NCI-H748 treated with DMSO at 0.1 percent for 48 hours (cell line): Measurements from ENCODE around the gene SYNE3.

Experiments
- DNase-seq: peaks from one replicate; lab custom pipeline; 2025; lab: John Stamatoyannopoulos, UW

SYNE3 gene

DNA sequence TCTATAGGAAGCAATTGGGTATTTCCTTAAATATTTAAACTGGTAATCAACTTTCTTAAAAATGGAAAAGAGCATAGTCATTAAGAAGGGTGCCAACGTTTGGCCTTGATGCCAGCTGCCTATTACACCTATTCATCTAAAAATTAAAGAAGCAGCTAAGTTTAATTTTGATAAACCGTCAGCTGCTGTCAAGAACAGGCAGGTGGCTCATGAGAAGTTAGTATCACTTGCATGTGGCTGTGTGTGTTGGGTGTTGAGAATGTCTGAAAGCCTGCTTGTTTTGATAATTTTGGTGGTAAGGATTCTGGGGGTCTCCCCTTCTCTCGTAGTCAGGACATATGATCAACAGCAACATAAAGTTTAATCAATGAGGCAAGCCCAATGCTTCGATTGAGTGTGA is 24.9 kb upstream of the SYNE3 start:
- DNase-seq, result no peak

GRCh38 chr14:95540236-95540855 is 23.9 kb upstream of the SYNE3 start:
- DNase-seq, result no peak

GRCh38 chr14:95538801-95539509 is 22.5 kb upstream of the SYNE3 start:
- no peak for DNase-seq

DNA sequence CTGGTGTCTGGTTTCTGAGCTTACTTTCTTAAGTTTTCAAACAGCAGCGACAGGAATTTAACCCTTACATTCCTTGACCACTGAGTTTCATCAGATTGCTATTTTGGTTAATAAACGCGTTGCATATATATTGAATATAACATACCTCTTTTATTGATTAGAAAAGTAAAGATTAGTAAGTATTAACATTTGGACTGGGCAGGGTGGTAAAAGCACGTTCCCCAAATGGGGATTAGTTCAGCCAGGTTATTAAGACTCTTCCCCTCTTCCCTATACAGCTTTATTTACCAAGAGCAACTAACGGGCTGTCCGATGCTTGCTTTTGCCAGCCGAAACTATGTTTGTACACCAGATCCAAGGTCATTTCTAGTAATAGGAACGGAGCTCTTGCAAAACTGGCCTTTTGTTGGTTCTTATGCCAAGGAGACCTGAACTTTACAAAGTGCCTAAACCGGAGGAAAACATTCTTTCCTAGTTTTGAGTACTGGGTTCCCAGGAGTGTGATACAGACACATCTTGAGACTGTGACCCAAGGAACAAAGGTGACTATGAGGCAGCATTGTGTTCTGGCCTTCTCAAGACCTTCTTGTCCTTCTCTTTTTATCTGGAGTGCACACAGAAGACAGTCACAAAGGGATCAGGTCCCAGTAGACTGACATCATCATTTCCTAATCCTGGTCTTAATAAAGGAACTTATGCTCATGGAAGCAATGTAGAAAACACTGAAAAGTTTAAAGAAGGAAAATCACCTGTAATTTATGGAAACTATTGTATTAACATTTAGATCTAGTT is 21.0 kb upstream of the SYNE3 start:
- DNase-seq, result no peak

GRCh38 chr14:95536671-95537070 is 20.2 kb upstream of the SYNE3 start:
- DNase-seq, result no peak

GRCh38 chr14:95536036-95536593 is 19.7 kb upstream of the SYNE3 start:
- no peak for DNase-seq

- DNase-seq, result no peak
Observed at GRCh38 chr14:95535226-95536021, 19.0 kb upstream of the SYNE3 start.

GRCh38 chr14:95534299-95535225 is 18.1 kb upstream of the SYNE3 start, which contains the start of gene GLRX5:
Gene GLRX5, plus strand, starts transcription at chr14:95535050. Its CDS starts 40 bp downstream, at chr14:95535090.
- peak; percentile 99 for DNase-seq

DNA sequence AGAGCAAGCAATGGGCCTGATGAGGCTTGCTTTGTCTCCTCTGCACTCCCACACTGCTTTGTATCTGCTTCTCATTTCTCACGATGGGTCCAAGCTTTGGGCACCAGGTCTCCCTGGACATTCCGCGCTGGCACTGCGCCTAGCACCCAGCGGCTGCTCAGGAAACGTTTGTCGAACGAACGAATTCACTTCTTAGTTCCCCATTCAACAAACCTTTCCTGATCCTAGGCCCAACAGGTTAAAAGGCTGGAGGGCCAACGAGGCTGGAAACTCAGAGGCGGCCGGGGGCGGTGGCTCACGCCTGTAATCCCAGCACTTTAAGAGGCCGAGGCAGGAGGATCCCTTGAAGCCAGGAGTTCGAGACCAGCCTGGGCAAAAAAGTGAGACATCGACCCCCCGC is 17.4 kb upstream of the SYNE3 start:
- no peak for DNase-seq

- DNase-seq, result peak; percentile 89
Observed at GRCh38 chr14:95533391-95533821, 17.0 kb upstream of the SYNE3 start.

- DNase-seq, result no peak
Observed at GRCh38 chr14:95531969-95532368, 15.5 kb upstream of the SYNE3 start.

DNA sequence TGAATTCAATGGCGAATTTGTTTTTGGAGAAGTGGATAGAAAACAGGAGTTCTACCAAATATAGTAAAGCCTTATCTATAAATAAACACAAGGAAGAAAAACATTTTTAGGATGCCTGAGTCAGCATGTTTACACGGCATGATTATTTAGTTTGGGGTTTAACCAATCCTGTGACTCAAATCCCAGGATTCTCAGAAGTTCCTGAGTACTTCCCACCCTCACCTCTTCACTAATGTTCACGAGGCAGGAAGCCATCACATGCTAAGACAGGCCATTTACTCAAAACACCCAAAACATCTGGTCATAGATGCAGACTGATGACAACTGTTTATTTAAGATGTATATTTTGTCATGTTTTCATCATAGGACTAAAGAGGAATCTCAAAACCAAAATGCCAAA is 15.0 kb upstream of the SYNE3 start:
- no peak for DNase-seq

DNA sequence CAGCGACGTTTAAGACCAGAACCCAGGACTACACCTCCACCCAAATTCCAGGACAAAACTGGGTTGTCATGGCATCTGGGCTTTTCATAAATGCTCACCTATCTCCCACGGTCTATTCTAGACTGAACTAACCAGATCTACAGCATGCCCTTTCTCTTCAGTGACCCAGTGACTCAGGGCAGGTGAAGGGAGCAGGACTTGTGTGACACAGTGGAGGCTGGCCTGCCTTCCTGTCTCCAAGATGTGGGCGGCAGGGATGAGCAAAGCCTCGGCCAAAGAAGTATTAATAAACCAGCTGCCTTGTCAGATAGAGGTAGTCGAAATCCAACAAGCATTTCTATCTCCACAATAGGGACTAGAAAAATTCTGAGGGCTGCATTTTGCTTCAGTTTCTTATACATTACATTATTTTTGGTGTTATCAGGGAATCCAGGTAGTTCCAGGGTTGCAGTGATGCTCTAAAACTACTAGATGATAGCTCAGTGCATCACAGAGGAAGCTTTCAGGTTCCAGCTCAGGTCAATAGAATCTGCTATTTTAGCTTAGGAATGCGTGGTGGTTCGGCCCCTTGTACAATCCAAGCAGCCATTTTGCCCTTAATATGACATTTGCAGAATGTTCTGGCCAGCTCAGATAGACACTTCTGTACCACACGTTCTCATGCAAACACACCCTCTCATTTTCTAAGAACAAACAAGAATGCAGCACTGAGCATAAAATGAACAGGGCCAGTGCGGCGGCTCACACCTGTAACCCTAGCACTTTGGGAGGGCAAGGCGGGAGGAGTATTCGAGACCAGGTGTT is 14.2 kb upstream of the SYNE3 start:
- DNase-seq, result no peak

DNA sequence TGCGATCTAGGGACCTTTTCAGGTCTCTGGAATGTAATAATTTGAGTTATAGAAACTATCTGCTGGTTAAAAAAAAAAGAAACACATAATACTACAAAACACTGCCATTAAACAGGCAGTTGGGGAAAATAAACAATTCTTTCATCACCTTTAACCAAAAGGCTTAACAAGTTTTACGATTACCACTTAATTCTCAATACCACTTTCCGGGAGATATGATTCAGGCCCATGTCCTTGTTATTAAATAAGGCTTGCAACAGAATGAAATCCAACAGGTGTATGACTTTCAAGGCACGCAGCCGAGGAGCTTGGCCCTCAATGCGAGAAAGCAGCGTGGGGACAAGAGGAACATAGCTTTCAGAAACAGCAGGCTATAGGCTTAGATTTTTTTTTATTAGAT is 12.8 kb upstream of the SYNE3 start:
- no peak for DNase-seq

DNA sequence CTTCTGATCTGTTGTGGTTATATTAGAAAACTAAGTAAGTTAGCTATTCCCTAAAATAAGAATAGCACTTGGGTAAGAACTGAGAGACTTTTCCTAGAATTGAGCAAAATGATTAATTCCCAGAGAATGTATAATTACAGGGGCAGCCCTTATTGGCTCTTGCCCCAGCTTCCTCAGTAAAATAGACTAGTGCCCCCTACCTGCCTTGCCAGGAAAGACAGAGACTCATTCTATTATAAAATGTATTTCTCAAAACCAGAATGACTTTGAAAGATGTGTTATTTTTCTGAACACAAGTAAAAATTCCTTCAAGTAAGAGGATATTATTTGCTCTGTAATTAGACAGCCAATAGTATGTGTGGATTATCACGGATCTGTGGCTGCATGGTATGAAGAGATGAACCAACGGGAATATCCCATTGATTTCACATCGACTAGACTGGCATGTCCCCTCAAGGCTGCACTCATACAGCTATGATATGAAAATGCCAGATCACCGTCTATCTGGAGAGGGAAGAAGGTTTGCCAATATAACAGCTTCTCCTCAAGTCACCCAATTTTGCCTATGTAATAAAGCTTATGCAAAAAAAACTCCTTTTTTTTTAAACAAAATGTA is 11.0 kb upstream of the SYNE3 start:
- peak; percentile 27 for DNase-seq

- DNase-seq, result no peak
Observed at GRCh38 chr14:95526483-95527386, 10.3 kb upstream of the SYNE3 start.

- DNase-seq, result no peak
Observed at GRCh38 chr14:95525999-95526398, 9.5 kb upstream of the SYNE3 start.
